Sigmoid colon (tissue), 7 donors: ENCODE data around the gene ZNF446. TPM values are rescaled to one million over a fixed set of nuclear protein-coding genes. Genes with fewer than 3 reads are reported as not detected.

Experiments used
- DNase-seq: peaks from one replicate; pipeline ENCODE4 v3.0.0-alpha.2; 2019
- H3K27ac ChIP-seq, 4 donors: fragments of 200-600 bp; sonication (generic); one replicate each; pipeline ENCODE4 v1.5.1; 2016 to 2019; ENCODE audit warnings: mild to moderate bottlenecking in 1 of 4
- H3K27me3 ChIP-seq, 3 donors: fragments of 200-600 bp; sonication (generic); one replicate each; pipeline ENCODE4 v1.5.1; 2019; ENCODE audit warnings: mild to moderate bottlenecking in 1 of 3
- H3K36me3 ChIP-seq, 4 donors: fragments of 200-600 bp; sonication (generic); one replicate each; pipeline ENCODE4 v1.5.1; 2016 to 2019
- H3K4me1 ChIP-seq, 4 donors: fragments of 200-600 bp; sonication (generic); one replicate each; pipeline ENCODE4 v1.5.1; 2017 to 2019
- H3K4me3 ChIP-seq, 4 donors: fragments of 200-600 bp; sonication (generic); one replicate each; pipeline ENCODE4 v1.5.1; 2017 to 2019; ENCODE audit warnings: mild to moderate bottlenecking in 2 of 4, moderate library complexity in 1 of 4
- H3K9me3 ChIP-seq, 4 donors: fragments of 200-600 bp in 3 of 4; sonication (generic) in 3 of 4; one replicate each; pipeline versions ENCODE4 v1.5.1 to v1.6.1; 2013 to 2019
- CTCF ChIP-seq, 4 experiments: fragments of 450-650 bp in 3 of 4; fragments of 200-600 bp in 1 of 4; IDR thresholded peaks; one replicate each; pipeline ENCODE4 v1.5.1; 2016 to 2019; ENCODE audit warnings: antibody characterized with exemption in 4 of 4, mild to moderate bottlenecking in 3 of 4, moderate library complexity in 2 of 4
- EP300 ChIP-seq, 4 donors: sonication (generic); formaldehyde crosslinking; IDR thresholded peaks; one replicate each; pipeline ENCODE4 v1.6.1; 2017; ENCODE audit warnings: antibody characterized with exemption in 4 of 4
- POLR2A ChIP-seq, 2 donors: fragments of 450-650 bp; IDR thresholded peaks; one replicate each; pipeline ENCODE4 v1.6.1; 2016; ENCODE audit warnings: antibody characterized with exemption in 2 of 2, mild to moderate bottlenecking in 2 of 2, moderate library complexity in 2 of 2
- POLR2AphosphoS5 ChIP-seq, 4 donors: sonication (generic); formaldehyde crosslinking; IDR thresholded peaks; one replicate each; pipeline ENCODE4 v1.6.1; 2017; ENCODE audit warnings: antibody characterized with exemption in 4 of 4
- WGBS, 2 donors: extraction: QIAGEN DNeasy Blood & Tissue Kit; methylation state at CpG; one replicate each; pipeline ENCODE4 v1.1.7; 2013; 5-methylcytosine and 5-hydroxymethylcytosine counted together
- intact Hi-C: fragments of 100-400 bp; cut with DNase I; formaldehyde crosslinking; loops from one replicate; pipeline ENCODE4 v1.15.1; 2023
- polyA plus RNA-seq, 3 donors: library from polyadenylated mRNA; stranded (reverse); fragments of 200-250 nt; gene quantifications; one replicate each; pipeline ENCODE4 v1.2.3, GENCODE V29; 2013
- total RNA-seq, 4 donors: library from RNA; depleted of rRNA; stranded (reverse); fragments of >200 nt; gene quantifications; one replicate each; pipeline ENCODE4 v1.1.0, GENCODE V29; 2016
- donor health status: healthy with polysubstance abuse.
- donor health status: Bipolar disorder and iron deficiency.
- donor health status: healthy.

The ZNF446 gene
- total and polyA plus RNA-seq, 7 donors = 4.4 to 20.8 (median 11.4) TPM

GRCh38 chr19:58518256-58519086 lies 42.3 kb downstream of the ZNF446 start:
- Histone ChIP-seq H3K27ac (peak overlapping the region; percentile 92 to 97 (median 96)), H3K4me3 (peak overlapping the region; percentile 74 to 75 (median 75)), H3K4me1 (peaks cover 0 to 56% (median 51%) of the 10 kb centered on the region in 4 donors), H3K27me3 (no peaks in the 10 kb centered on the region), H3K36me3 (peaks cover 13 to 22% (median 16%) of the 10 kb centered on the region in 4 donors), H3K9me3 (no peaks in the 10 kb centered on the region)
- no peak for DNase-seq
- 3 to 10% methylated on average over 22 of the region's 22 CpGs for WGBS, 2 donors
- intact Hi-C loops = loop anchor here (1.0 to 2.0 kb wide), 2 partner anchors 36 to 54 kb away; partner anchors contain the start of gene CHMP2A
- TF ChIP-seq CTCF (IDR thresholded peaks at IDR 0.05) (peak in 3 of 4 experiments; percentile 55 to 57 (median 56)), EP300 (IDR thresholded peaks at IDR 0.05) (no peak)

GRCh38 chr19:58519087-58519354 lies 42.9 kb downstream of the ZNF446 start:
- WGBS, 2 donors = 1% methylated on average over 14 of the region's 14 CpGs
- Histone ChIP-seq H3K27me3 (no peaks in the 10 kb centered on the region), H3K4me1 (peaks cover 0 to 50% (median 46%) of the 10 kb centered on the region in 4 donors), H3K9me3 (no peaks in the 10 kb centered on the region), H3K4me3 (peak overlapping the region; percentile 74 to 75 (median 75)), H3K36me3 (peaks cover 13 to 22% (median 16%) of the 10 kb centered on the region in 4 donors), H3K27ac (peak overlapping the region; percentile 92 to 97 (median 96))
- intact Hi-C loops = loop anchor here (1.0 to 2.0 kb wide), 2 partner anchors 36 to 53 kb away; partner anchors contain the start of gene CHMP2A
- DNase-seq = peak; percentile 84
- TF ChIP-seq EP300 (IDR thresholded peaks at IDR 0.05) (no peak), CTCF (IDR thresholded peaks at IDR 0.05) (peak in 1 of 4 experiments; percentile 60), POLR2AphosphoS5 (IDR thresholded peaks at IDR 0.05) (no peak), POLR2A (IDR thresholded peaks at IDR 0.05) (no peak)

GRCh38 chr19:58519355-58520256 lies 43.5 kb downstream of the ZNF446 start, which contains the start of gene ZBTB45:
TSS of gene ZBTB45 (minus strand) at chr19:58519810. CDS start at chr19:58517673, 2,137 bp downstream.
- Histone ChIP-seq H3K9me3 (no peaks in the 10 kb centered on the region), H3K27me3 (no peaks in the 10 kb centered on the region), H3K4me1 (peaks cover 0 to 44% (median 40%) of the 10 kb centered on the region in 4 donors), H3K27ac (peak within 1 kb of the TSS; percentile 92 to 97 (median 96)), H3K4me3 (peak within 1 kb of the TSS; percentile 74 to 75 (median 75)), H3K36me3 (peaks cover 13 to 22% (median 16%) of the 10 kb centered on the region in 4 donors)
- peak; percentile 75 to 88 (median 80) for TF ChIP-seq POLR2AphosphoS5 (IDR thresholded peaks at IDR 0.05)
- TF ChIP-seq POLR2A (IDR thresholded peaks at IDR 0.05) = peak; percentile 48 to 65
- peak in 1 of 4 donors; percentile 31 for TF ChIP-seq EP300 (IDR thresholded peaks at IDR 0.05)
- TF ChIP-seq CTCF (IDR thresholded peaks at IDR 0.05) = peak; percentile 55 to 90 (median 75)
- peak; percentile 97 for DNase-seq
- intact Hi-C loops = loop anchor here (1.0 to 2.0 kb wide), 3 partner anchors 24 to 53 kb away; partner anchors contain the start of gene CHMP2A
- WGBS, 2 donors = 0% methylated on average over 87 of the region's 87 CpGs

- no peaks in the 10 kb centered on the region for H3K9me3 ChIP-seq
- no peaks in the 10 kb centered on the region for H3K27me3 ChIP-seq
- intact Hi-C loops = loop anchor here (1.0 kb wide), 1 partner anchor 23 kb away; no protein-coding TSS in a partner anchor
- TF ChIP-seq CTCF (IDR thresholded peaks at IDR 0.05) (peak in 1 of 4 experiments; percentile 11), POLR2A (IDR thresholded peaks at IDR 0.05) (no peak)
- peak overlapping the region; percentile 92 to 97 (median 96) for H3K27ac ChIP-seq
- peaks cover 0 to 40% (median 37%) of the 10 kb centered on the region in 4 donors for H3K4me1 ChIP-seq
- peak overlapping the region; percentile 74 to 75 (median 75) for H3K4me3 ChIP-seq
- peaks cover 13 to 22% (median 16%) of the 10 kb centered on the region in 4 donors for H3K36me3 ChIP-seq
- DNase-seq = peak; percentile 62
- WGBS, 2 donors = 6 to 10% methylated on average over 7 of the region's 7 CpGs
Measured at GRCh38 chr19:58520257-58520599, 44.1 kb downstream of the ZNF446 start.
